K562 treated with DMSO at 1 percent for 24 hours (cell line): ENCODE results near the gene SLC25A46. TPM values are rescaled to one million over a fixed set of nuclear protein-coding genes. Genes with fewer than 3 reads are reported as not detected.

Source experiments
- total RNA-seq: library from RNA; unstranded; fragments of 300-600 nt; gene quantifications from 2 replicates; pipeline ENCODE4 v1.2.3, GENCODE V29; 2022; ENCODE audit warnings: low read depth; ENCODE audit not compliant: insufficient read depth

SLC25A46 gene
- 27.3 and 30.4 TPM in 2 replicates for total RNA-seq

GRCh38 chr5:110738812-110739651 lies at the start of gene SLC25A46:
Gene SLC25A46 (plus strand): TSS chr5:110739007. CDS start chr5:110739120, 113 bp downstream.

DNA sequence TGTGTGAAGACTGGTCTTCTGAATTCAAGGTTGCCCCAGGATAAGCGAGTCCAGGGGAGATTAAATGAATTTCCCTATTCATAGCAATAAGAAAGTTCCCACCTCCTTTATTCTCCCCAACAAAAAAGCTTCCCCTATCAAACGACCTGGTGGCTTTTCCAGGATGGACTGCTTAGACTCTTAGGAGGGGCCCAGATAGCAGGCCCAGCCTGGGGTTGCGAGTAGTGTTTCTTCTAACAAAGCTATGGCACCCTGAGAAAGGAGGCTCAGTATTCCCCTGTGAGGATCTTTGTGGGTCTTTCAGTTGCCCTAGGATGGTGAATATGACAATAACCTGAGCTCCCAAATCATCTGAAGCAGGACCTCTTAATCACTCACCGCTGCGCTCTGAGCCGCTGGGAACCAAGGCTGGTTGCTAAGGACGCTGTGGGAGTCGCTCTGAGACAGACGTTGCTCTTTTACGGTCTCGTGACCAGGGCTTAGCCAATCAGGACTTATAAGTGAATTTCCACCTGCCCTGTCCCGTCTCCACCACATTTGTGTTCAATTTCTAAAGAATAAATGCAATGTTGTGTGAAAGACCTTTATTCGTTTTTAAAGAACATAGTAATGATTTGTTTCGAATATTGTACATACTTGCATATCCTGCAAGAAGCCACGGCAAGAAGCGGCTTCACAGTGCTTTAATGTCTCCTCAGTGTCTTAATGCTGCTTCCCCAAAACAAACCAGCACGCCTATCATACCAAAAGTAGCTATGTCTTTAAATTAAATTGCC lies 12.4 kb upstream of the SLC25A46 start, which contains the start of gene TMEM232:
Gene TMEM232 (minus strand): TSS at position 423 of the 776 bp plus-strand sequence. CDS start 59,319 bp downstream, outside the sequence.

Other genes starting within 250 kb of the SLC25A46 start
- gene TMEM232, start 12.3 kb upstream of the SLC25A46 start, total RNA-seq: 0.87 TPM in 1 of 2 replicates, not detected in the other